BJ (cell line): Measurements from ENCODE around the gene RNU6-7. TPM values are rescaled to one million over a fixed set of nuclear protein-coding genes. Genes with fewer than 3 reads are reported as not detected.
A peak's percentile ranks its signal among the peaks of the same experiment; 100 is the strongest.

ENCODE experiments used
- CTCF ChIA-PET: fragments of 350-600 bp; formaldehyde crosslinking; extraction: SDS; loops from one replicate; lab custom pipeline; 2021; ENCODE audit warnings: antibody characterized with exemption, inconsistent platforms; lab: Yijun Ruan, JAX
- POLR2A ChIA-PET: fragments of 300-600 bp; sonication (Branson Sonifier 250); formaldehyde crosslinking; extraction: SDS; loops from one replicate; lab custom pipeline; 2021; ENCODE audit warnings: antibody characterized with exemption; lab: Charles Lee
- DNase-seq: peaks from one replicate; pipeline ENCODE4 v3.0.0-alpha.2; 2011; ENCODE audit warnings: low read depth
- H3K27me3 ChIP-seq: 2 replicates; pipeline ENCODE4 v1.6.0; 2011; ENCODE audit warnings: low read length; ENCODE audit not compliant: control insufficient read depth, insufficient read depth
- H3K36me3 ChIP-seq: 2 replicates; pipeline ENCODE4 v1.5.1; 2011; ENCODE audit warnings: low read length; ENCODE audit not compliant: control insufficient read depth, insufficient read depth
- H3K4me3 ChIP-seq: 2 replicates; pipeline ENCODE4 v1.5.1; 2011; ENCODE audit warnings: low read depth, mild to moderate bottlenecking, control low read depth, low read length
- polyA plus RNA-seq: library from polyadenylated mRNA; depleted of rRNA; stranded (reverse); fragments of >200 nt; gene quantifications from 2 replicates; pipeline ENCODE4 v1.2.3, GENCODE V29; 2011
- TF ChIP-seq, protein P1 (sequence below): IDR thresholded peaks from 2 replicates; pipeline ENCODE4 v1.5.1; 2011; ENCODE audit warnings: low read depth, mild to moderate bottlenecking, control low read depth, inconsistent platforms, low read length, moderate library complexity; ENCODE audit not compliant: insufficient read depth

The RNU6-7 gene
- polyA plus RNA-seq, 1 experiment: not detected

DNA sequence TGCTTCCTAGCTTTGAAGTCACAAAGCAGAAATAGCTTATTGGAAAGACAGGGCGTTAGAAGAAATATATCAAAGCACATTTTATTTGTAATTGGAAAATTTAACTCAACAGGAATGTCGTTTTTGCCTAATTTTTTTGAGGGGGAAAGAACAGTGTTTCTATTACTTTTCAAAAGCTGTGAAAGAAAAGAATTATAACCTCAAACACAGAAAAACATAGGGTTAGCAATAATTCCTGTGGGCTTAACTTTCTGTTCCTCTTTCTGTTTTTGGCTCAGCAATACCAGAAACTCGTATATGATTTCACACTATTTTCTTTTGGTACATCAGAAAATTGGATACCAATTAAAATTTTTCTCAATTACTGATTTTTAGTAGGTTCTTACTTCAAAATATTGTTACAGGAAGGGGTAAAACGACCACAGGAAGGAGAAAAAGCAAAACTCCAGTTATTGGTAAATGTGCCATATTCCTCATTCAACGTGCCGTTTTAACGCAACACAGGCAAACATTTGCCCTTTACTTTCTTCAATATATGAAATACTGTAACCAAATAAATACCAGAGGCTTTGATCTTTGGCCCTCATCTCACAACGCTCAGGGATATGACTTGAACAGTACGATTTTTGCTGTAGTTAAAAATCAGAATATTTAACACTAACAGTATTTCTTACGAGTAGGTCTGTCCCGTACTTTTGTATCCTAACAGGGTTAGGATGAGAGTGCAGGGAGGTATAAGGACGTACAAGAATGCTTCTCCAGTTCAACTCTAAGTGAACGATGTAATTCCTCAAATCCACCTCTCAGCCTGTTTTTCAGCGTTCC is 1.3 kb upstream of the RNU6-7 start:
- ChIA-PET POLR2A (no interaction called here), CTCF (interaction anchor here (1.0 to 1.1 kb wide), 3 partner anchors 17 to 54 kb away, joined by 3 read pairs; no protein-coding TSS in a partner anchor)
- TF ChIP-seq, protein P1, sequence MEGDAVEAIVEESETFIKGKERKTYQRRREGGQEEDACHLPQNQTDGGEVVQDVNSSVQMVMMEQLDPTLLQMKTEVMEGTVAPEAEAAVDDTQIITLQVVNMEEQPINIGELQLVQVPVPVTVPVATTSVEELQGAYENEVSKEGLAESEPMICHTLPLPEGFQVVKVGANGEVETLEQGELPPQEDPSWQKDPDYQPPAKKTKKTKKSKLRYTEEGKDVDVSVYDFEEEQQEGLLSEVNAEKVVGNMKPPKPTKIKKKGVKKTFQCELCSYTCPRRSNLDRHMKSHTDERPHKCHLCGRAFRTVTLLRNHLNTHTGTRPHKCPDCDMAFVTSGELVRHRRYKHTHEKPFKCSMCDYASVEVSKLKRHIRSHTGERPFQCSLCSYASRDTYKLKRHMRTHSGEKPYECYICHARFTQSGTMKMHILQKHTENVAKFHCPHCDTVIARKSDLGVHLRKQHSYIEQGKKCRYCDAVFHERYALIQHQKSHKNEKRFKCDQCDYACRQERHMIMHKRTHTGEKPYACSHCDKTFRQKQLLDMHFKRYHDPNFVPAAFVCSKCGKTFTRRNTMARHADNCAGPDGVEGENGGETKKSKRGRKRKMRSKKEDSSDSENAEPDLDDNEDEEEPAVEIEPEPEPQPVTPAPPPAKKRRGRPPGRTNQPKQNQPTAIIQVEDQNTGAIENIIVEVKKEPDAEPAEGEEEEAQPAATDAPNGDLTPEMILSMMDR: no peak
- no peaks in the 10 kb centered on the region for H3K27me3 ChIP-seq
- DNase-seq: no peak
- no peaks in the 10 kb centered on the region for H3K36me3 ChIP-seq
- peak overlapping the region; percentile 38 for H3K4me3 ChIP-seq

DNA sequence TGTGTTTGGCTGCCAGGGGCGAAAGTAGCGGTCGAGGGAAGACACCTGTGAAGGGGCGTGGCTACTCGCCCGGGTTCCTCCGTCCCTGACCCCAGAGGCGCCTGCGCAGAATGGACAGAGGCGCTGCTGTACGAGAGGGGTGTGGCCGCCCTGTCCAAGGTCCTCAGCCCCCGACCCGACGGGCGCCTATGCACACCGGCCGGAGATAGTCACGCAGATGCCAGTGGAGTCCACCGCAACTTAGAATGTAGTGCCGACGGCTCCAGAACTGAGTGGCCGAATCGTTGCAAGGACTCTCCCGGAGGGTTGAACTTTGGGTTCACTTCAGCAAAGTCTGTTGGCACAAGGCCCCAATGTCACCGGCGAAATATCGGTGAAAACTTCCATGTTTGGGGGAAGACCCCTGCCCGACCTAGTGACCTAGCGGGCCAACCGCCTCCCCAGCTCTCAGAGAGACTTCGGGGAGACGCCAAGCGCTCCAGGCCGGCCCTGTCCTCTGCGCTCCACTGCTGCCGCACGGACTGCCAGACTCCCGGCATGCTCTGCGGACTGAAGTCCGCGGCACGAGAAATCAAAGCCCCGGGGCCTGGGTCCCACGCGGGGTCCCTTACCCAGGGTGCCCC is 541 bp upstream of the RNU6-7 start:
- peak overlapping the region; percentile 38 for H3K4me3 ChIP-seq
- DNase-seq: no peak
- no peaks in the 10 kb centered on the region for H3K36me3 ChIP-seq
- H3K27me3 ChIP-seq: no peaks in the 10 kb centered on the region
- ChIA-PET POLR2A (no interaction called here), CTCF (interaction anchor here (1.5 kb wide), 1 partner anchor 51 kb away, joined by 3 read pairs; no protein-coding TSS in a partner anchor)
- TF ChIP-seq, protein P1: no peak

DNA sequence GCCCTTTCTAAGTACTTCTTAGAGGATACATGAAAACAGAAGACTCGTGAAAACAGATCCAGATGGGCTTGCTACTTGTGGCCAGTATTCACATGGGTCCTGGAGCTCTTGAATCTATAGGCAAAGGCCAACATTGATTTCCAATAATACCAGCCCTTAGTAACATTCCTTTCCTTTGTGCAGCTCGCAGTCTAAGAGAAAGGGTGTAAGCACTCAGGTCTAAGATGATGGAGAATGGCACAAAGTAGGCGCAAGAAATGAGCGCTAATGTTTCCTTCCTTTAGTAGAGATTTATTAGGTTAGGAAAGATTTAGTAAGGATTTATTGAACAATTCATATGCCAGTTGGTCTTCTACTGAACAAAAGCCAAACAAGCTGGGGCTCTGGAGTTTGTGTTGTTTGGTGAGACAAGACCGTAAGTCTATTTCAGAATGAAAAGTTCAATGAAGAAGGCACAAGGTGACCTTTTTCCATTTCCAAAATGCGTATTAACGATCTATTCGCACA is 699 bp downstream of the RNU6-7 start:
- no peaks in the 10 kb centered on the region for H3K36me3 ChIP-seq
- H3K4me3 ChIP-seq: no peak overlapping the region
- TF ChIP-seq, protein P1: no peak
- POLR2A ChIA-PET: no interaction called here
- H3K27me3 ChIP-seq: peaks cover 2% of the 10 kb centered on the region; the same call in 1 of the 2 replicates
- CTCF ChIA-PET: interaction anchor here (1.5 kb wide), 1 partner anchor 50 kb away, joined by 3 read pairs; no protein-coding TSS in a partner anchor
- DNase-seq: no peak

DNA sequence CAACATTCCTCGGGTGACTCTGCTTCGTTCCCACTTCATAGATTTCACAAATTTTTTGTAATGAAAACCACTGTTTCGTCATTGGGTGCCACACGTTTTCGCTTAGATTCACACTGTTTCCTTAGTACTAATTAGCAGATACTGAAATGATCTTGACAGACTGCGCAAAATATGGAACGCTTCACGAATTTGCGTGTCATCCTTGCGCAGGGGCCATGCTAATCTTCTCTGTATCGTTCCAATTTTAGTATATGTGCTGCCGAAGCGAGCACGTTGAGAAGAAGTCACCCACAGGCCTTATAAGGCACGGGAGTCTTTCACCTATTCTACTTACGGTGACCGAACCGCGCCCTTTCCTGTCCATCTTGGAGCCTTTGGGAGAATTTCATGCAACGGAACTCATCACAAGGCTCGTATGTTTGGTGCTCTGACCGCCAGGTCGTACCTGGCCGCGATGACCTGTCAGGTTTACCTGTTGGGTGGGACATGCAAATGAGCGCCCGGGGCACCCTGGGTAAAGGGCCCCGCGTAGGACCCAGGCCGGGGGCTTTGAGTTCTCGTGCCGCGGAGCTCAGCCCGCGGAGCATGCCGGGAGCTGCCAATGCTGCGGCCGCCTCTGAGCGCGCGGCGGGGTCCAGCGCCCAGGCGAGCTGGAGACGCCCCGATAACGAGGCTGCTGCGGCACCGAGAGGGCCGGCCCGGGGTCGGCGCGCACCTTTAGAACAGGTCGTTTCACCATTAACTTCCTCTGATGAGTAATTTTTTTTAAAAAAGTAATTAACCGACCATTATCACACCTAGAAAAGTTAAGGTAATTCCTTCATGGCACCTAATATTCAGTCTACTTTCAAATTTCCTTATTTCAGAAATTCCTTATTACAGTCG is 1.4 kb downstream of the RNU6-7 start, which contains the start of gene RNU6-8:
TSS of gene RNU6-8 (minus strand) at position 272 of the 885 bp plus-strand sequence.
- Histone ChIP-seq H3K4me3 (peak within 1 kb of the TSS; percentile 53), H3K27me3 (peaks cover 2% of the 10 kb centered on the region; the same call in 1 of the 2 replicates), H3K36me3 (no peaks in the 10 kb centered on the region)
- TF ChIP-seq, protein P1: no peak
- DNase-seq: no peak
- CTCF ChIA-PET: no interaction called here
- POLR2A ChIA-PET: no interaction called here
